ENCODE results near the gene PHLDA2.

GRCh38 chr11:2891326-2892214, 37.6 kb downstream of the PHLDA2 start:
- TF ChIP-seq ZNF717 (CRISPR knock-in tag; IDR thresholded peaks at IDR 0.05) (no peak), CBFB (CRISPR knock-in tag; IDR thresholded peaks at IDR 0.05) (peak; percentile 61; the same call in 1 of the 2 replicates), RBM34 (IDR thresholded peaks at IDR 0.05; ENCODE audit: borderline replicate concordance, insufficient read depth, low read length) (no peak), SAFB2 (IDR thresholded peaks at IDR 0.05; ENCODE audit: borderline replicate concordance, low read depth, low read length, severe bottlenecking) (no peak), NFE2L1 (tag; IDR thresholded peaks at IDR 0.05; ENCODE audit: borderline replicate concordance, low read depth) (no peak), ZNF830 (CRISPR knock-in tag; IDR thresholded peaks at IDR 0.05) (no peak), CCNT2 (IDR thresholded peaks at IDR 0.05; ENCODE audit: borderline replicate concordance, extremely low read depth, insufficient read length, low read depth, low read length) (no peak), MLX (CRISPR knock-in tag; conservative IDR thresholded peaks at IDR 0.05) (no peak), ZNF707 (CRISPR knock-in tag; conservative IDR thresholded peaks at IDR 0.05) (no peak), HLTF (IDR thresholded peaks at IDR 0.05) (no peak)

Measured in K562 (cell line).